ENCODE data around the gene HCN2.

GRCh38 chr19:572743-573518 lies 16.8 kb upstream of the HCN2 start:
- TF ChIP-seq POLR2A (IDR thresholded peaks at IDR 0.05; ENCODE audit: low read length) (peak; percentile 56), GATA1 (IDR thresholded peaks at IDR 0.05; ENCODE audit: low read depth, low read length) (no peak)
